Smooth muscle cell (in vitro differentiated cells): ENCODE results near the gene NOXO1. TPM values are rescaled to one million over a fixed set of nuclear protein-coding genes. Genes with fewer than 3 reads are reported as not detected.
A peak's percentile ranks its signal among the peaks of the same experiment; 100 is the strongest.

ENCODE experiments used
- DNase-seq: peaks from one replicate; lab custom pipeline; 2025; ENCODE audit not compliant: unreplicated experiment; lab: John Stamatoyannopoulos, UW
- H2AFZ ChIP-seq: fragments of 200-600 bp; sonication (generic); 2 replicates; pipeline ENCODE4 v1.6.0; 2016; ENCODE audit warnings: antibody characterized with exemption, low read depth, mild to moderate bottlenecking
- H3F3A ChIP-seq: fragments of 200-600 bp; sonication (generic); 2 replicates; pipeline ENCODE4 v1.6.0; 2017; ENCODE audit warnings: antibody characterized with exemption, low read depth
- H3K27ac ChIP-seq: fragments of 200-600 bp; sonication (generic); 2 replicates; pipeline ENCODE4 v1.5.1; 2016; ENCODE audit warnings: low read depth, mild to moderate bottlenecking
- H3K27me3 ChIP-seq: fragments of 200-600 bp; sonication (generic); 2 replicates; pipeline ENCODE4 v1.6.1; 2016; ENCODE audit warnings: low read depth, mild to moderate bottlenecking
- H3K36me3 ChIP-seq: fragments of 200-600 bp; sonication (generic); 2 replicates; pipeline ENCODE4 v1.5.1; 2016; ENCODE audit warnings: low read depth
- H3K4me1 ChIP-seq: fragments of 200-600 bp; sonication (generic); 2 replicates; pipeline ENCODE4 v1.5.1; 2016; ENCODE audit warnings: low read depth
- H3K4me2 ChIP-seq: fragments of 200-600 bp; sonication (generic); 2 replicates; pipeline ENCODE4 v1.6.0; 2016; ENCODE audit warnings: mild to moderate bottlenecking
- H3K4me3 ChIP-seq: fragments of 200-600 bp; sonication (generic); 2 replicates; pipeline ENCODE4 v1.5.1; 2016; ENCODE audit warnings: mild to moderate bottlenecking
- H3K79me2 ChIP-seq: fragments of 200-600 bp; sonication (generic); 2 replicates; pipeline ENCODE4 v1.6.0; 2016; ENCODE audit warnings: low read depth, mild to moderate bottlenecking
- H3K9ac ChIP-seq: fragments of 200-600 bp; sonication (generic); 2 replicates; pipeline ENCODE4 v1.6.0; 2016; ENCODE audit warnings: low read depth
- H3K9me3 ChIP-seq: fragments of 200-600 bp; sonication (generic); replicated peaks from 2 replicates; pipeline ENCODE4 v1.5.1; 2016; ENCODE audit warnings: low read depth
- H4K20me1 ChIP-seq: fragments of 200-600 bp; sonication (generic); 2 replicates; pipeline ENCODE4 v1.6.0; 2016; ENCODE audit warnings: low read depth
- WGBS: methylation state at CpG from one replicate; pipeline ENCODE4 v1.1.7; 2016; ENCODE audit warnings: low lambda C conversion rate; 5-methylcytosine and 5-hydroxymethylcytosine counted together
- polyA plus RNA-seq: library from polyadenylated mRNA; unstranded; fragments of >200 nt; fragmentation: Nextera tagmentation; extraction: Ambion mirVana; gene quantifications from 2 replicates; pipeline ENCODE4 v1.2.1, GENCODE V29; 2016
- total RNA-seq: library from RNA; depleted of rRNA; stranded (reverse); fragments of >200 nt; gene quantifications from 2 replicates; pipeline ENCODE4 v1.2.3, GENCODE V29; 2014
- TF ChIP-seq, protein P1 (sequence below): fragments of 200-600 bp; sonication (generic); IDR thresholded peaks from 2 replicates; pipeline ENCODE4 v1.5.1; 2017; ENCODE audit warnings: borderline replicate concordance, mild to moderate bottlenecking, antibody characterized with exemption; ENCODE audit not compliant: insufficient read depth, poor library complexity, severe bottlenecking

The NOXO1 gene
- total and polyA plus RNA-seq, 2 experiments from 2014 or later: 0.13 to 0.35 TPM

- H2AFZ ChIP-seq: no peak overlapping the region
- no peaks in the 10 kb centered on the region for H3K27me3 ChIP-seq
- H3K27ac ChIP-seq: no peak overlapping the region
- H3K9me3 ChIP-seq: no peaks in the 10 kb centered on the region
- H3K4me1 ChIP-seq: peaks cover 27% of the 10 kb centered on the region
- no peak overlapping the region for H3K9ac ChIP-seq
- H4K20me1 ChIP-seq: peaks cover 69% of the 10 kb centered on the region
- no peaks in the 10 kb centered on the region for H3K36me3 ChIP-seq
- H3F3A ChIP-seq: no peaks in the 10 kb centered on the region
- WGBS: 94% methylated on average over 14 of the region's 16 CpGs
- H3K4me2 ChIP-seq: peak overlapping the region; percentile 90
- no peak for DNase-seq
- TF ChIP-seq, protein P1, sequence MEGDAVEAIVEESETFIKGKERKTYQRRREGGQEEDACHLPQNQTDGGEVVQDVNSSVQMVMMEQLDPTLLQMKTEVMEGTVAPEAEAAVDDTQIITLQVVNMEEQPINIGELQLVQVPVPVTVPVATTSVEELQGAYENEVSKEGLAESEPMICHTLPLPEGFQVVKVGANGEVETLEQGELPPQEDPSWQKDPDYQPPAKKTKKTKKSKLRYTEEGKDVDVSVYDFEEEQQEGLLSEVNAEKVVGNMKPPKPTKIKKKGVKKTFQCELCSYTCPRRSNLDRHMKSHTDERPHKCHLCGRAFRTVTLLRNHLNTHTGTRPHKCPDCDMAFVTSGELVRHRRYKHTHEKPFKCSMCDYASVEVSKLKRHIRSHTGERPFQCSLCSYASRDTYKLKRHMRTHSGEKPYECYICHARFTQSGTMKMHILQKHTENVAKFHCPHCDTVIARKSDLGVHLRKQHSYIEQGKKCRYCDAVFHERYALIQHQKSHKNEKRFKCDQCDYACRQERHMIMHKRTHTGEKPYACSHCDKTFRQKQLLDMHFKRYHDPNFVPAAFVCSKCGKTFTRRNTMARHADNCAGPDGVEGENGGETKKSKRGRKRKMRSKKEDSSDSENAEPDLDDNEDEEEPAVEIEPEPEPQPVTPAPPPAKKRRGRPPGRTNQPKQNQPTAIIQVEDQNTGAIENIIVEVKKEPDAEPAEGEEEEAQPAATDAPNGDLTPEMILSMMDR: no peak
- peaks cover 62% of the 10 kb centered on the region for H3K79me2 ChIP-seq
- H3K4me3 ChIP-seq: no peak overlapping the region
Observed at GRCh38 chr16:2007081-2007836, 26.0 kb upstream of the NOXO1 start.

DNA sequence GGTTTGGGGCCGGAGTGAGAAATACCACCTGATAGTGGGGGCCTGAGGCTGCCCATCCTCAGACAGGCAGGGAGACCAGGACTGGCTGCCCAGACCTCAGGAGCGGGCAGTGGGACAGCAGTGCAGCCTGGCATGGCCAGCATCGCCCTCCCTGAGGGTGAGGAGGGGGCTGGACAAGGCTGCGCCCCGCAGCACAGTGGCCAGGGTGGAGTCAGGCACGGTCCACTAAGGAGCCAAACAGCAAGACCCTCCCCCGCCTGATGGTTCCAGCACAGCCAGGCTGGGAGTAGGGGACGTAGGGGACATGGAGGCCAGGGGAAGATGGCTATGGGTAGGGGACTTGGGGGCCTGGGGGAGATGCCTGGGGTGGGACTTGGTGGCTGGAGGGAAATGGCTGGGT is 25.0 kb upstream of the NOXO1 start:
- DNase-seq: no peak
- no peak overlapping the region for H2AFZ ChIP-seq
- 98% methylated on average over 7 of the region's 8 CpGs for WGBS
- no peaks in the 10 kb centered on the region for H3K27me3 ChIP-seq
- H3K4me3 ChIP-seq: no peak overlapping the region
- H3K9me3 ChIP-seq: no peaks in the 10 kb centered on the region
- no peaks in the 10 kb centered on the region for H3K36me3 ChIP-seq
- H3K4me1 ChIP-seq: peaks cover 27% of the 10 kb centered on the region
- TF ChIP-seq, protein P1: no peak
- peaks cover 66% of the 10 kb centered on the region for H3K79me2 ChIP-seq
- no peak overlapping the region for H3K4me2 ChIP-seq
- no peak overlapping the region for H3K27ac ChIP-seq
- peaks cover 76% of the 10 kb centered on the region for H4K20me1 ChIP-seq
- H3K9ac ChIP-seq: no peak overlapping the region
- H3F3A ChIP-seq: no peaks in the 10 kb centered on the region

GRCh38 chr16:2005646-2006045 is 24.4 kb upstream of the NOXO1 start:
- no peaks in the 10 kb centered on the region for H3F3A ChIP-seq
- no peak overlapping the region for H3K4me2 ChIP-seq
- H2AFZ ChIP-seq: no peak overlapping the region
- H3K27me3 ChIP-seq: no peaks in the 10 kb centered on the region
- H3K79me2 ChIP-seq: peaks cover 66% of the 10 kb centered on the region
- 92% methylated on average over 21 of the region's 21 CpGs for WGBS
- no peak overlapping the region for H3K4me3 ChIP-seq
- no peak overlapping the region for H3K27ac ChIP-seq
- H4K20me1 ChIP-seq: peaks cover 81% of the 10 kb centered on the region
- no peak for DNase-seq
- no peaks in the 10 kb centered on the region for H3K36me3 ChIP-seq
- H3K4me1 ChIP-seq: peaks cover 27% of the 10 kb centered on the region
- TF ChIP-seq, protein P1: no peak
- no peak overlapping the region for H3K9ac ChIP-seq
- no peaks in the 10 kb centered on the region for H3K9me3 ChIP-seq
